Muscle of leg (tissue), 16 donors: ENCODE measurements around the gene FKBP5. TPM values are rescaled to one million over a fixed set of nuclear protein-coding genes. Genes with fewer than 3 reads are reported as not detected.
"Not testable (repeated sequence)": the region's sequence is repeated elsewhere in the genome, so short reads cannot be mapped to it uniquely, and the experiment has no call there.

Experiments used
- DNase-seq: peaks from one replicate; pipeline ENCODE4 v3.0.0; 2013
- H3K27ac ChIP-seq: one replicate; pipeline ENCODE4 v1.5.1; 2013; ENCODE audit warnings: mild to moderate bottlenecking, low read length, control low read depth
- H3K27me3 ChIP-seq: one replicate; pipeline ENCODE4 v1.6.1; 2013; ENCODE audit warnings: low read length; ENCODE audit not compliant: control insufficient read depth, insufficient read depth
- H3K36me3 ChIP-seq: one replicate; pipeline ENCODE4 v1.6.1; 2013; ENCODE audit warnings: low read length; ENCODE audit not compliant: control insufficient read depth, insufficient read depth
- H3K4me1 ChIP-seq: one replicate; pipeline ENCODE4 v1.6.1; 2013; ENCODE audit warnings: low read length; ENCODE audit not compliant: control insufficient read depth, insufficient read depth
- H3K4me3 ChIP-seq: one replicate; pipeline ENCODE4 v1.5.1; 2013; ENCODE audit warnings: low read length, control low read depth
- H3K9me3 ChIP-seq: replicated peaks from 2 replicates; pipeline ENCODE4 v1.6.1; 2013; ENCODE audit warnings: low read depth, low read length; ENCODE audit not compliant: control insufficient read depth
- WGBS: methylation state at CpG from one replicate; pipeline ENCODE4 v1.1.5; 2013; ENCODE audit warnings: missing lambda C conversion rate; ENCODE audit not compliant: insufficient coverage; 5-methylcytosine and 5-hydroxymethylcytosine counted together
- long read RNA-seq, 11 donors: transcript quantifications; one replicate each; lab custom pipeline, GENCODE V29; 2026
- polyA plus RNA-seq, 8 donors: library from polyadenylated mRNA; unstranded; fragments of 120-200 nt; gene quantifications; one replicate each; pipeline versions ENCODE4 v1.2.1 to v1.2.3, GENCODE V29; 2013; ENCODE audit warnings: inconsistent platforms in 1 of 8, low replicate concordance in 1 of 8; ENCODE audit not compliant: insufficient read length in 8 of 8, insufficient read depth in 1 of 8
- total RNA-seq: library from RNA; stranded (reverse); fragments of 120-200 nt; gene quantifications from one replicate; pipeline ENCODE4 v1.2.4, GENCODE V29; 2013

Gene FKBP5
- total RNA-seq: 6.0 TPM
- 10 to 100 TPM; 10.9 to 27.9 (median 18.7) TPM for polyA plus RNA-seq
- long read RNA-seq, donor 1, partial matches to known transcripts: 0 of 1 reads
- long read RNA-seq, donor 1, other reads (novel, unspliced or antisense): 0 of 1 reads
- long read RNA-seq, donor 2: 0 reads
- long read RNA-seq, donor 3, partial matches to known transcripts: 0 of 1 reads
- long read RNA-seq, donor 3, other reads (novel, unspliced or antisense): 0 of 1 reads
- long read RNA-seq, donor 4, partial matches to known transcripts: 0 of 2 reads
- long read RNA-seq, donor 4, other reads (novel, unspliced or antisense): 0 of 2 reads
- long read RNA-seq, donor 5, transcript FKBP5-201 (11 exons, 3,772 nt): major isoform, 6 of 6 reads
- long read RNA-seq, donor 5, partial matches to known transcripts: 0 of 6 reads
- long read RNA-seq, donor 5, other reads (novel, unspliced or antisense): 0 of 6 reads
- long read RNA-seq, donor 6, partial matches to known transcripts: 0 of 1 reads
- long read RNA-seq, donor 6, other reads (novel, unspliced or antisense): 0 of 1 reads
- long read RNA-seq, donor 7, transcript FKBP5-201 (11 exons, 3,772 nt): major isoform, 5 of 5 reads
- long read RNA-seq, donor 7, partial matches to known transcripts: 0 of 5 reads
- long read RNA-seq, donor 7, other reads (novel, unspliced or antisense): 0 of 5 reads
- long read RNA-seq, donor 8, partial matches to known transcripts: 0 of 3 reads
- long read RNA-seq, donor 8, other reads (novel, unspliced or antisense): 0 of 3 reads
- long read RNA-seq, donor 9: 0 reads
- long read RNA-seq, donor 10, transcript FKBP5-201 (11 exons, 3,772 nt): major isoform, 6 of 6 reads
- long read RNA-seq, donor 10, partial matches to known transcripts: 0 of 6 reads
- long read RNA-seq, donor 10, other reads (novel, unspliced or antisense): 0 of 6 reads
- long read RNA-seq, donor 11, partial matches to known transcripts: 0 of 1 reads
- long read RNA-seq, donor 11, other reads (novel, unspliced or antisense): 0 of 1 reads

DNA sequence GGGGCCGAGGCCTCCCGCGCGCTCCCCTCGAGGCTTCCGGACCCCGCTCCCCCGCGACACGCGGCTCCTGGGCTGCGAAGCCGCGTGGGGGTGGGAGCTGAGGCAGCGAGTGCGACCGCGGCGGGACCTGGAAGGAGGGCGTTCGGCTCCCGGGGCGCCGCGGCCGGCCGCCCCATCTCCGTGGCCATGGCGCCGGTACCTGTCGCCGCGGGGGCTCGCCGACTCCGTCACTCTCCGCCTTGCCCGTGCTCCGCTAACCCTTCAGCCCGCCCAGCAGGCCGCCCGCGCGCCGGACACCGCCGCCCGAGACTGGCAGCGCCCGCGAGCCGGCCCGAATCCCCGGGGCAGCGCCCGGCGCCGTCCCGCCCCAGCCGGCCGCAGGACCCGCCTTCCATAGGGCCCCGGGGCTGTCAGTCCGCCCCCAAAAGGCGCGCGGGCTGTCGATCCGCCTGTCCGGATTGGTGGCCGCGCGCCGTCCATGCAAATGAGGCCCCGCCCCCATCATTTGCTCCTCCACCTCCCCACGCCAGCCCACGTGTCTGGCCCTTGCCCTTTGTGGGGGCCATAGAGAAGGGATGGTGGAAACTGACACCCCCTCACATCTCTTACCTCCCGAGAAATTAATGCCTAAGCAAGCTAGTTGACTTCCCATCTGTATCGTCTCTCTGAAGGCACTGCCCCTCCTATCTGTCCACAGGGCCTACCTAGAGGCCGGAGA, at the start of gene FKBP5:
TSS of gene FKBP5 (minus strand) at position 311 of the 718 bp plus-strand sequence. CDS start 46,091 bp downstream, outside the sequence.
- Histone ChIP-seq H3K4me1 (peaks cover 7% of the 10 kb centered on the region), H3K9me3 (no peaks in the 10 kb centered on the region), H3K27me3 (no peaks in the 10 kb centered on the region), H3K36me3 (no peaks in the 10 kb centered on the region), H3K27ac (peak within 1 kb of the TSS; percentile 57), H3K4me3 (peak within 1 kb of the TSS; percentile 69)
- DNase-seq: peak; percentile 94
- under 1% methylated on average over 74 of the region's 80 CpGs for WGBS

DNA sequence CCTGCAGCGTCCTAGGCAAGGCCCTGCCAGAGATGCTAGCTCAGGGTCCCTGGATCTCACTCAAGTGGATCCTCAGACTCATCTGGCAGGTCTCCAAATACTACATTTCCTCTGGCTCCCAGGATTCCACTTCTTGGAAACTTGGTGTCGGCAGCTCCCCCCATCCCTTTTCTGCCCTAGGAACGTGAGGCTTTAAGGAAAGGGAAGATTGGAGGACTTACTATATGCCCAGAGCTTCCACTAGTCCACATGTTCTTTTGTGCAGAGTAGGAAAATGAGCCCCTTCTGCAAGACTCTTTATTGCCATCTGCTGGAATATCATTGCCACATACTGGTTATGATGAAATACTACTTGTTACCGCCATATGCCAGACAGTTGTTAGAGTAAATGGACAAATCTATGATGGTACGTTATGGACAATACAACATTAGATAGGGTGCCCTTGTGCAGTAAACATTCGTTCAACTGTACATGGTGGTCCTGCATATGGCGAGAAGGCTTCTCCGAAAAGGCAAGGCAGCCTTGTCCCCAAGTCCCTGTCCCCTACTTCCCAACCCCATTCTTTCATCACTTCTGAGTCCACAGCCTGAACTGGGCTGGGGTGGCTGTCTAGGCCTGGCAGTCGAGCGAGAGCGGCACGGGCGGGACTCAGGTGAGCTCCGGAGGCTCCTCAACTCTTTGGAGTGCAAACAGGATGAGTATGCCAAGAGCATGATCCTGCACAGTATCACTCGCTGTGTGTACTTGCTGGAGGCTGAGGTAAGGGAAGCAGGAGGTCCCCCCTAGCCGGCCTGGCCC, 48.9 kb upstream of the FKBP5 start:
- peaks cover 9% of the 10 kb centered on the region for H3K4me1 ChIP-seq
- peaks cover 2% of the 10 kb centered on the region for H3K27me3 ChIP-seq
- no peaks in the 10 kb centered on the region for H3K9me3 ChIP-seq
- no peak overlapping the region for H3K27ac ChIP-seq
- H3K4me3 ChIP-seq: no peak overlapping the region
- no peaks in the 10 kb centered on the region for H3K36me3 ChIP-seq
- 72% methylated on average over 11 of the region's 16 CpGs for WGBS
- DNase-seq: peak; percentile 90

DNA sequence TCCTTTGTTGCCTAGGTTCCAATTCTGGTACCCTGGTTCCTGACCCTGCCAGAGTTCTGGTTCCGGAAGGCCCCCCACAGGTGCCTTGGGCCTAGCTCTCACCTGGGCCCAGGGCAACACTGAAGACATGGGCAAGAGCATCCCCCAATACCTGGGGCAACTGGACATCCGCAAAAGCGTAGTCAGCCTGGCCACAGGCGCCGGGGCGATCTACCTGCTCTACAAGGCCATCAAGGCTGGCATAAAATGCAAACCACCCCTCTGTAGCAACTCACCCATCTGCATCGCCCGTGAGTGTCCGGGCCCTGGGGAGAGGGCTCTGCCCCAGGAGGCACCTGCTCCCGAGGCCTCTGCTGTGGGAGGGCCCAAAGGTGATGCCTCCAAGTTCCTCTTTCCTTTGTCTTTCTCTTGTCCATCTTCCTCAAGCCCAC, 48.3 kb upstream of the FKBP5 start, which contains the start of gene ARMC12:
TSS of gene ARMC12 (plus strand) at position 51 of the 431 bp plus-strand sequence. CDS start at position 128, 77 bp downstream.
- no peak within 1 kb of the TSS for H3K27ac ChIP-seq

DNA sequence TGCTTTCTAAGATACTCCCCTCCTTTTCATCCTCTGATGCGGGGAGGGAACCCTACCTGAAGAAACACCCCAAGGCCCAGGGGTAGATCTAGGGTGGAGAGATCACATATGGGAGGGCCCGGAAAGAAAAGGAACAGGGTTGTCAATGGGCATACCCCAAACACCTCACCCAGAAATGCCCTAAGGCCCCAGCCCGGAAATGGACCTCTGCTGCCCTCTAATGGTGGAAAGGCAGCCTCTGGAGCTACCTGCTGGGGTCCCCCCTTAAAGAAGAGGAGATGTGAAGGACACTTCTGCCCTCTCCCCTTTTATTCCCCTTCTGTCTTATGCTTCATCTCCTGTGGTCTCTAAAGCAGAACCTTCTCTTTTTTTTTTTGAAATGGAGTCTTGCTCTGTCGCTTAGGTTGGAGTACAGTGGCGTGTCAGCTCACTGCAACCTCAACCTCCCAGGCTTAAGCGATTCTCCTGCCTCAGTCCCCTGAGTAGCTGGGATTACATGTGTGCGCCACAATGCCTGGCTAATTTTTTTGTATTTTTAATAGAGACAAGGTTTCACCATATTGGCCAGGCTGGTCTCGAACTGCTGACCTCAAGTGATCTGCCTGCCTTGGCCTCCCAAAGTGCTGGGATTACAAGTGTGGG, 47.7 kb upstream of the FKBP5 start:
- Histone ChIP-seq H3K4me3 (no peak overlapping the region), H3K27ac (no peak overlapping the region), H3K9me3 (no peaks in the 10 kb centered on the region), H3K27me3 (peaks cover 2% of the 10 kb centered on the region), H3K4me1 (peaks cover 17% of the 10 kb centered on the region), H3K36me3 (no peaks in the 10 kb centered on the region)
- WGBS: 83% methylated on average over 2 of the region's 8 CpGs
- DNase-seq: peak; percentile 81

More for the DNA sequence above, 48.3 kb upstream of the FKBP5 start, which contains the start of gene ARMC12:
- DNase-seq: no peak
- no peaks in the 10 kb centered on the region for H3K36me3 ChIP-seq
- H3K27me3 ChIP-seq: peaks cover 2% of the 10 kb centered on the region
- 90% methylated on average over 7 of the region's 10 CpGs for WGBS
- H3K4me3 ChIP-seq: no peak within 1 kb of the TSS
- no peaks in the 10 kb centered on the region for H3K9me3 ChIP-seq
- H3K4me1 ChIP-seq: peaks cover 14% of the 10 kb centered on the region

DNA sequence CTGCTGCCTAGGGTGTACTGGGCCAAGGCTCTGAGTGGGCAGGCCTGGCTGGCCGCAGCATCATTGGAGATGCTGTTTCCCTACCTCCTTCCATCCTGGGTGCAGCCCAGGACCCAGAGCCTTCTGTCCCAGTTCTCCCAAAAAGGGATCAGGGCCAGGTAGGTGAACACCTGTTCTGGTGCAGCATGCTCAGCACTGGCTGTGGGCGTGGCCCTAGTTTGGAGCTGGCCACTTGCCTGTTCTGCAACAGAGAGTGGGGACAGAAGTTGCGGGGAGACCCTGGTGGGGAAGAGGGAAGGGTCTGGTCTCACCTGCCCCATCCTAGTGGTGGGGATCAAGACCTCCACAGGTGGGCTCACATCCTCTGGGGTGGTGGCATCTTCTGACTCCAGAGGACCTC, 46.7 kb upstream of the FKBP5 start:
- WGBS: 83% methylated on average over 1 of the region's 3 CpGs
- Histone ChIP-seq H3K27ac (no peak overlapping the region), H3K4me1 (peaks cover 20% of the 10 kb centered on the region)

DNA sequence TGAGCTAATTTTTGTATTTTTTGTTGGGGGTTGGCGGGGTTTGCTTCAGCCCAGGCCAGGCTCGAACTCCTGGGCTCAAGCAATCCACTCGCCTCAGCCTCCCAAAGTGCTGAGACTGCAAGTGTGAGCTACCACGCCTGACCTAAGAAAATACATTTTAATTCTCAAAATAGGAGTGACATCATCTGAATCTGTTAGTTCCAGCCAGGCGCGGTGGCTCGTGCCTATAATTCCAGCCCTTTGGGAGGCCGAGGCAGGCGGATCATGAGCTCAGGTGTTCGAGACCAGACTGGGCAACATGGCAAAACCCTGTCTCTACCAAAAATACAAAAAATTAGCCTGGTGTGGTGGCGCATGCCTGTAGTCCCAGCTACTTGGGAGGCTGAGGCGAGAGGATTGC, 45.6 kb upstream of the FKBP5 start:
- H3K4me1 ChIP-seq: peaks cover 22% of the 10 kb centered on the region
- H3K9me3 ChIP-seq, H3K27me3 ChIP-seq, H3K4me3 ChIP-seq, H3K36me3 ChIP-seq, DNase-seq, H3K27ac ChIP-seq: not testable (repeated sequence)
- WGBS: 81% methylated on average over 6 of the region's 12 CpGs

More for the DNA sequence above, 46.7 kb upstream of the FKBP5 start:
- no peak for DNase-seq
- Histone ChIP-seq H3K4me3 (no peak overlapping the region), H3K9me3 (no peaks in the 10 kb centered on the region), H3K36me3 (no peaks in the 10 kb centered on the region), H3K27me3 (no peaks in the 10 kb centered on the region)

DNA sequence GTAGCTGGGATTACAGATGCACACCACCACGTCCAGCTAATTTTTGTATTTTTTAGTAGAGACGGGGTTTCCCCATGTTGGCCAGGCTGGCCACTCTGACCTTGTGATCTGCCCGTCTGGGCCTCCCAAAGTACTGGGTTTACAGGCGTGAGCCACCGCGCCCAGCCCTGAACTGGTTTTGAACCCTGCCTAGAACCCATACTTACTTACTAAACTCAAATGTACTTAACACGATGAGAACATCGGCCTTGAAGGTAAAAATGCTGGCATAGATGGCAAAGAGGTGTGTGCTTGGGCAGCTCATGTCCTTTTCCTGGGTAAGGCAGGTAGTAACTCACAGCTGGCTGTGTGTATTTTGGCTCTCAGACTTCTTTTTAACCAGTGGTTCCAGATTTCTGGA, 44.9 kb upstream of the FKBP5 start:
- Histone ChIP-seq H3K36me3 (no peaks in the 10 kb centered on the region), H3K27ac (no peak overlapping the region), H3K4me3 (no peak overlapping the region), H3K9me3 (no peaks in the 10 kb centered on the region), H3K27me3 (no peaks in the 10 kb centered on the region), H3K4me1 (peaks cover 29% of the 10 kb centered on the region)
- 100% methylated on average over 1 of the region's 8 CpGs for WGBS
- DNase-seq: no peak

DNA sequence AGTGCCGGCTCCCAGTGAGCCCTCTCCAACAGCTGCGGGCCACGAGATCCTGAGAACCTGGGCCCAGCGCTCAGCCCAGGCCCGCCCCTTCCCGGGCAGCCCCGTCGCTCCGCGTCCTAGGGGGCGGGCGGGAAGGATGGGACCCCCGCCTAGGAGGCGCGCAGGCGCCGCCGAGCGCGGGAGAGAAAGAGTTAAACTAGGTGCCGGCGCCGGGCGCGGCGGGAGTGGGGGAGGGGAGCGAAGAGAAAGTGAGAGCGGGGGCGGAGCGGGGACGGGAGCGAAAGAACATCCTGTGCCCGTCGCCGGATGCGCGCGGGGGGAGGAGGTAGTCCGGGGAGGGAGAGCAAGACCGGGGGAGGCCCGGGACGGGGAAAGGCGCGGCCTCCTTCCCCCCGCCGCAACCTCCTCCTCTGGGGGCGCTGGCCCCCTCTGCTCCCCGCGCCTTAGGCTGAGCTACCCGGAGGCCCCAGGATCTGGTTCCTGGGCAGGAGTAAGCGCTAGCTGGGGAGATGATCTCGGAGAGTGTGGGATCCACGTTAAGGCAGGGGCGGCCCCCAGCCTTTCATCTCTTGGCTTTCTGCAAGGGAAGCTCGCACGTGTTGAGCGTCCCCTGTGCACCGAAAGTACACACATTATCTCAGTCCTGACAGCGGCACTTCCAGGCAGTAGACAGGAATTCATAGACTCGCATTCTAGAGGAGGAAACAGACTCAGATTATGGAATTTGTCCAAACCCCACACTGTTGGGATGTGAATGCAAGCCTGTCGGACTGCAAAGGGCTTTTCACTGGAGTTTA, 43.2 kb upstream of the FKBP5 start:
- Histone ChIP-seq H3K4me3 (peak overlapping the region; percentile 77), H3K27me3 (no peaks in the 10 kb centered on the region), H3K4me1 (peaks cover 38% of the 10 kb centered on the region), H3K9me3 (no peaks in the 10 kb centered on the region), H3K36me3 (no peaks in the 10 kb centered on the region), H3K27ac (peak overlapping the region; percentile 95)
- WGBS: 2% methylated on average over 37 of the region's 61 CpGs
- DNase-seq: peak; percentile 97
